SK-N-DZ (cell line): Measurements from ENCODE around the gene SAP30BP.

Source experiments
- DNase-seq: peaks from one replicate; pipeline ENCODE4 v3.0.0-alpha.2; 2015; ENCODE audit warnings: low spot score

SAP30BP gene

DNA sequence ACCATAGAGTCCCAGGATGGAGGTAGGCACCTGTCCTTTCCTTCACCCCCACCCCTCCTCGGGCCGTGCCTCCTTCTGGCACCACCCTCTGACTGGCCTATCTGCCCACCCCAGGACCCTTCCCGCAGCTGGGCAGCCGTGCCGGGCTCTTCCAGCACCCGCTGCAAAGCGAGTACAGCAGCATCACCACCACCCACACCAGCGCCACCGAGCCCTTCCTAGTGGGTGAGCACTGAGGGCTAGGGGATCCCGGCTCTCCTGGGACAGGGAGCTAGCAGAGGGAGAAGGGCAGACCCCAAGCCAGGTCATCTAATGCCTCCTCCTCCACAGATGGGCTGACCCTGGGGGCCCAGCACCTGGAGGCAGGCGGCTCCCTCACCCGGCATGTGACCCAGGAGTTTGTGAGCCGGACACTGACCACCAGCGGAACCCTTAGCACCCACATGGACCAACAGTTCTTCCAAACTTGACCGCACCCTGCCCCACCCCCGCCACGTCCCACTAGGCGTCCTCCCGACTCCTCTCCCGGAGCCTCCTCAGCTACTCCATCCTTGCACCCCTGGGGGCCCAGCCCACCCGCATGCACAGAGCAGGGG lies 90.0 kb downstream of the SAP30BP start:
- DNase-seq: no peak
